GM12878 (cell line): ENCODE measurements around the gene ABCA2. TPM values are rescaled to one million over a fixed set of nuclear protein-coding genes. Genes with fewer than 3 reads are reported as not detected.

Experiments
- BACH1 ChIP-seq: fragments of 450-650 bp; IDR thresholded peaks from 2 replicates; pipeline ENCODE4 v1.6.1; 2017; ENCODE audit warnings: mild to moderate bottlenecking, borderline replicate concordance
- MLLT1 ChIP-seq: fragments of 450-650 bp; IDR thresholded peaks from 2 replicates; pipeline ENCODE4 v1.6.1; 2016; ENCODE audit warnings: mild to moderate bottlenecking
- PML ChIP-seq: IDR thresholded peaks from 2 replicates; pipeline ENCODE4 v1.6.1; 2012; ENCODE audit warnings: low read length, inconsistent platforms
- POLR2AphosphoS5 ChIP-seq: IDR thresholded peaks from 2 replicates; pipeline ENCODE4 v1.6.1; 2011; ENCODE audit warnings: mild to moderate bottlenecking, low read length, inconsistent platforms
- RAD21 ChIP-seq: IDR thresholded peaks from 2 replicates; pipeline ENCODE4 v1.6.1; 2011; ENCODE audit warnings: mild to moderate bottlenecking, low read depth, low read length, moderate library complexity; ENCODE audit not compliant: insufficient read depth
- SMAD1 ChIP-seq: fragments of 450-650 bp; IDR thresholded peaks from 2 replicates; pipeline ENCODE4 v1.6.1; 2018; ENCODE audit warnings: mild to moderate bottlenecking, low read depth; ENCODE audit not compliant: partially characterized antibody
- TCF3 ChIP-seq: IDR thresholded peaks from 2 replicates; pipeline ENCODE4 v1.6.1; 2012; ENCODE audit warnings: low read depth, mild to moderate bottlenecking, low read length, borderline replicate concordance; ENCODE audit not compliant: insufficient read depth
- ZNF207 ChIP-seq: fragments of 450-650 bp; IDR thresholded peaks from 2 replicates; pipeline ENCODE4 v1.6.1; 2014; ENCODE audit warnings: antibody characterized with exemption, mild to moderate bottlenecking, borderline replicate concordance
- ZNF24 ChIP-seq: fragments of 450-650 bp; IDR thresholded peaks from 2 replicates; pipeline ENCODE4 v1.6.1; 2017; ENCODE audit warnings: antibody characterized with exemption, mild to moderate bottlenecking
- ZZZ3 ChIP-seq: IDR thresholded peaks from 2 replicates; pipeline ENCODE4 v1.6.1; 2011; ENCODE audit warnings: low read depth; ENCODE audit not compliant: control insufficient read depth, insufficient read length
- polyA plus RNA-seq, 11 experiments: library from polyadenylated mRNA; depleted of rRNA in 4 of 11; unstranded in 6 of 11; stranded (reverse) in 5 of 11; fragments of >200 nt; fragmentation: Nextera tagmentation in 4 of 11; fragmentation: Illumina TruSeq in 1 of 11; extraction: Ambion mirVana in 4 of 11; extraction: Trizol in 1 of 11; gene quantifications; 1 replicate in 1 of 11; 2 replicates in 10 of 11; pipeline versions ENCODE4 v1.2.1 to v1.2.3, GENCODE V29; 2011 to 2016; ENCODE audit warnings: inconsistent platforms in 2 of 11, missing spikeins in 2 of 11, low read depth in 1 of 11
- total RNA-seq, 4 experiments: library from RNA; depleted of rRNA in 3 of 4; stranded (reverse); fragments of >200 nt in 3 of 4; fragmentation: Illumina TruSeq in 1 of 4; extraction: Trizol in 1 of 4; gene quantifications; 2 replicates each; pipeline versions ENCODE4 v1.2.1 to v1.2.3, GENCODE V29; 2013 to 2021
- TF ChIP-seq, protein P1 (sequence below): fragments of 450-650 bp; IDR thresholded peaks from 2 replicates; pipeline ENCODE4 v1.6.1; 2016; ENCODE audit warnings: mild to moderate bottlenecking, moderate library complexity, borderline replicate concordance
- TF ChIP-seq, protein P2 (sequence below): IDR thresholded peaks from 2 replicates; pipeline ENCODE4 v1.6.1; 2012; ENCODE audit warnings: low read length, inconsistent platforms
- TF ChIP-seq, protein P3 (sequence below): IDR thresholded peaks from 2 replicates; pipeline ENCODE4 v1.6.1; 2012; ENCODE audit warnings: low read depth, low read length, improper control_type of control experiment

ABCA2 gene
- total and polyA plus RNA-seq, 10 of the 15 experiments (the other 5 are each of a cell fraction or from before 2014, with no cell fraction given) = 0.13 to 2.6 (median 0.71) TPM; not detected in 2

GRCh38 chr9:137049544-137050449, 21.8 kb upstream of the ABCA2 start (continued):
- TF ChIP-seq, protein P1, sequence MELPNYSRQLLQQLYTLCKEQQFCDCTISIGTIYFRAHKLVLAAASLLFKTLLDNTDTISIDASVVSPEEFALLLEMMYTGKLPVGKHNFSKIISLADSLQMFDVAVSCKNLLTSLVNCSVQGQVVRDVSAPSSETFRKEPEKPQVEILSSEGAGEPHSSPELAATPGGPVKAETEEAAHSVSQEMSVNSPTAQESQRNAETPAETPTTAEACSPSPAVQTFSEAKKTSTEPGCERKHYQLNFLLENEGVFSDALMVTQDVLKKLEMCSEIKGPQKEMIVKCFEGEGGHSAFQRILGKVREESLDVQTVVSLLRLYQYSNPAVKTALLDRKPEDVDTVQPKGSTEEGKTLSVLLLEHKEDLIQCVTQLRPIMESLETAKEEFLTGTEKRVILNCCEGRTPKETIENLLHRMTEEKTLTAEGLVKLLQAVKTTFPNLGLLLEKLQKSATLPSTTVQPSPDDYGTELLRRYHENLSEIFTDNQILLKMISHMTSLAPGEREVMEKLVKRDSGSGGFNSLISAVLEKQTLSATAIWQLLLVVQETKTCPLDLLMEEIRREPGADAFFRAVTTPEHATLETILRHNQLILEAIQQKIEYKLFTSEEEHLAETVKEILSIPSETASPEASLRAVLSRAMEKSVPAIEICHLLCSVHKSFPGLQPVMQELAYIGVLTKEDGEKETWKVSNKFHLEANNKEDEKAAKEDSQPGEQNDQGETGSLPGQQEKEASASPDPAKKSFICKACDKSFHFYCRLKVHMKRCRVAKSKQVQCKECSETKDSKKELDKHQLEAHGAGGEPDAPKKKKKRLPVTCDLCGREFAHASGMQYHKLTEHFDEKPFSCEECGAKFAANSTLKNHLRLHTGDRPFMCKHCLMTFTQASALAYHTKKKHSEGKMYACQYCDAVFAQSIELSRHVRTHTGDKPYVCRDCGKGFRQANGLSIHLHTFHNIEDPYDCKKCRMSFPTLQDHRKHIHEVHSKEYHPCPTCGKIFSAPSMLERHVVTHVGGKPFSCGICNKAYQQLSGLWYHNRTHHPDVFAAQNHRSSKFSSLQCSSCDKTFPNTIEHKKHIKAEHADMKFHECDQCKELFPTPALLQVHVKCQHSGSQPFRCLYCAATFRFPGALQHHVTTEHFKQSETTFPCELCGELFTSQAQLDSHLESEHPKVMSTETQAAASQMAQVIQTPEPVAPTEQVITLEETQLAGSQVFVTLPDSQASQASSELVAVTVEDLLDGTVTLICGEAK = no peak
- no peak for TF ChIP-seq TCF3
- no peak for TF ChIP-seq ZNF24
- no peak for TF ChIP-seq ZZZ3
- TF ChIP-seq PML = no peak
- TF ChIP-seq POLR2AphosphoS5 = no peak
- 0 out of 2 replicates have a peak, but pooled peaks have one; percentile 39 for TF ChIP-seq RAD21
- no peak for TF ChIP-seq BACH1
- TF ChIP-seq, protein P2, sequence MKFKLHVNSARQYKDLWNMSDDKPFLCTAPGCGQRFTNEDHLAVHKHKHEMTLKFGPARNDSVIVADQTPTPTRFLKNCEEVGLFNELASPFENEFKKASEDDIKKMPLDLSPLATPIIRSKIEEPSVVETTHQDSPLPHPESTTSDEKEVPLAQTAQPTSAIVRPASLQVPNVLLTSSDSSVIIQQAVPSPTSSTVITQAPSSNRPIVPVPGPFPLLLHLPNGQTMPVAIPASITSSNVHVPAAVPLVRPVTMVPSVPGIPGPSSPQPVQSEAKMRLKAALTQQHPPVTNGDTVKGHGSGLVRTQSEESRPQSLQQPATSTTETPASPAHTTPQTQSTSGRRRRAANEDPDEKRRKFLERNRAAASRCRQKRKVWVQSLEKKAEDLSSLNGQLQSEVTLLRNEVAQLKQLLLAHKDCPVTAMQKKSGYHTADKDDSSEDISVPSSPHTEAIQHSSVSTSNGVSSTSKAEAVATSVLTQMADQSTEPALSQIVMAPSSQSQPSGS = no peak
- no peak for TF ChIP-seq SMAD1
- TF ChIP-seq, protein P3, sequence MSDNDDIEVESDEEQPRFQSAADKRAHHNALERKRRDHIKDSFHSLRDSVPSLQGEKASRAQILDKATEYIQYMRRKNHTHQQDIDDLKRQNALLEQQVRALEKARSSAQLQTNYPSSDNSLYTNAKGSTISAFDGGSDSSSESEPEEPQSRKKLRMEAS = 0 out of 2 replicates have a peak, but pooled peaks have one; percentile 8
- TF ChIP-seq ZNF207 = no peak
- no peak for TF ChIP-seq MLLT1
- TF ChIP-seq, all 136 proteins: peak for 5
